HPDE6-E6E7 (cell line): ENCODE measurements around the gene AIF1.

Experiments used
- DNase-seq: peaks from one replicate; pipeline ENCODE4 v3.0.0; 2011; ENCODE audit warnings: missing footprints; ENCODE audit errors: extremely low spot score

The AIF1 gene

GRCh38 chr6:31663126-31663960 lies 48.3 kb downstream of the AIF1 start:
- no peak for DNase-seq

- DNase-seq, result no peak
Measured at GRCh38 chr6:31663961-31664789, 49.1 kb downstream of the AIF1 start.

- DNase-seq, result peak; percentile 70
Measured at GRCh38 chr6:31664790-31665500, 49.9 kb downstream of the AIF1 start, which contains the start of gene GPANK1. Gene GPANK1 (minus strand): TSS chr6:31664997. CDS start chr6:31664478, 519 bp downstream.

GRCh38 chr6:31665501-31666336 lies 50.7 kb downstream of the AIF1 start, which contains the start of gene CSNK2B:
Gene CSNK2B (plus strand): TSS chr6:31666080. CDS start chr6:31666832, 752 bp downstream.
- peak; percentile 96 for DNase-seq

- no peak for DNase-seq
Measured at GRCh38 chr6:31666337-31666965, 51.4 kb downstream of the AIF1 start.
